Stimulated activated naive CD8-positive, alpha-beta T cell treated with anti-CD3 and anti-CD28 coated beads, Interleukin-15, Interleukin-2, amounts not matched to agents 100 ng/mL and 50 ng/mL, for 24 hours (primary cell): Measurements from ENCODE around the gene DNAH11.

Experiments
- H3K27ac Mint-ChIP-seq: one replicate; pipeline ENCODE4 v1.8.0; 2021; ENCODE audit warnings: mild to moderate bottlenecking, mixed read lengths
- H3K27me3 Mint-ChIP-seq: one replicate; pipeline ENCODE4 v1.8.0; 2021; ENCODE audit warnings: mixed read lengths
- H3K36me3 Mint-ChIP-seq: one replicate; pipeline ENCODE4 v1.8.0; 2021; ENCODE audit warnings: low read depth, mixed read lengths
- H3K4me1 Mint-ChIP-seq: one replicate; pipeline ENCODE4 v1.8.0; 2021; ENCODE audit warnings: low read depth, mixed read lengths
- H3K4me3 Mint-ChIP-seq: one replicate; pipeline ENCODE4 v1.8.0; 2021; ENCODE audit warnings: mild to moderate bottlenecking, mixed read lengths
- H3K9me3 Mint-ChIP-seq: one replicate; pipeline ENCODE4 v1.8.0; 2021; ENCODE audit warnings: mixed read lengths

The DNAH11 gene

DNA sequence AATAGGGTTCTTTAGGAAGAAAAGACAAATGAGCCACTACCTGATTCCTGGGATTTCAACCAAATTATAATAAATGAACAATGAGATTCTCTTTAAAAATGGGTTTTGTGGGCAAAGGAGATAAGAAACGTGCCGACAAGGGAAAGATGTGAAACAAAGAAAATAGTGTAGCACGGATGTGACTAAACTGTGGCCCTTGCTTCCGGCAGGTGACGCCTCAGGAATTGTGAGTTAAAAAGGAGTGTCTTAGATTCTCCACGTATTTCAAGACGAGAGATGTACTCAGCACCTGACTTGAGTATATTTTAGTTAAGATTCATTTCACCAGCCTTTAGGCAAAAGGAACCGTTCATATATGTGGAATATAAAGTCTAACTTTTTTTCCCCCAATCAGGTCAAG lies 75.9 kb downstream of the DNAH11 start:
- no peaks in the 10 kb centered on the region for H3K36me3 Mint-ChIP-seq
- H3K27me3 Mint-ChIP-seq, result peaks cover 12% of the 10 kb centered on the region
- H3K4me3 Mint-ChIP-seq, result no peak overlapping the region
- H3K4me1 Mint-ChIP-seq, result no peaks in the 10 kb centered on the region
- H3K9me3 Mint-ChIP-seq, result no peaks in the 10 kb centered on the region
- no peak overlapping the region for H3K27ac Mint-ChIP-seq

DNA sequence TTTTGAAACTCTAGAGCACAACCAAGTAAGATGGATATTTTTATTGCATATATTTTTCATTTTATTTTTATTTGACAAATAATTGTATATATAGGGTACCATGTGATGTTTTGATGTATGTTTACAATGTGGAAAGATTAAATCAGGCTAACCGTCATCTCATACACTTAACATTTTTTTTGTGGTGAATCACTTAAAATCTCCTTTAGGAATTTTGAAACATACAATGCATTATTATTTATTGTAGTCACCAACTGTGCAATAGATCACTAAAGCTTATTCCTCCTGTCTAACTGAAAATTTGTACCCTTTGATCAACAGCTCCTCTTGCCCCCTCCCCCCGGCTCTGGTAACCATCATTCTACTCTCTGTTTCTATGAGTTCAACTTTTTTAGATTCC lies 77.2 kb downstream of the DNAH11 start:
- peaks cover 12% of the 10 kb centered on the region for H3K27me3 Mint-ChIP-seq
- H3K4me1 Mint-ChIP-seq, result no peaks in the 10 kb centered on the region
- no peak overlapping the region for H3K4me3 Mint-ChIP-seq
- no peaks in the 10 kb centered on the region for H3K36me3 Mint-ChIP-seq
- H3K27ac Mint-ChIP-seq, result no peak overlapping the region
- H3K9me3 Mint-ChIP-seq, result no peaks in the 10 kb centered on the region

DNA sequence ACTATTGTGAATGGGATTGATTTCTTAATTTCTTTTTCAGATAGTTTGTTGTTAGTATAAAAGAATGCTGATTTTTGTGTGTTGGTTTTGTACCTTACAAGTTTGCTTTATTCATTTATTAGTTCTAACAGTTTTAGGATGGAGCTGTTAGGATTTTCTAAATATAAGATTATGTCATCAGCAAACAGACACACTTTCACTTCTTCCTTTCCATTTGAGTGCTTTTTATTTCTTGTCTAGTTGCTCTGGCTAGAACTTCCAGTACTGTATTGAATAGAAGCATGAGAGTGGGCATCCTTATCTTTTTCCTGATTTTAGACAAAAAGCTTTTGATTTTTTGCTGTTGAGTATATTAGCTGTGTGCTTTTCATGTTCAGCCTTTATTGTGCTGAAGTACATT lies 81.5 kb downstream of the DNAH11 start:
- Mint-ChIP-seq H3K4me3 (no peak overlapping the region), H3K27me3 (peaks cover 2% of the 10 kb centered on the region), H3K36me3 (no peaks in the 10 kb centered on the region), H3K9me3 (no peaks in the 10 kb centered on the region), H3K4me1 (no peaks in the 10 kb centered on the region), H3K27ac (no peak overlapping the region)

DNA sequence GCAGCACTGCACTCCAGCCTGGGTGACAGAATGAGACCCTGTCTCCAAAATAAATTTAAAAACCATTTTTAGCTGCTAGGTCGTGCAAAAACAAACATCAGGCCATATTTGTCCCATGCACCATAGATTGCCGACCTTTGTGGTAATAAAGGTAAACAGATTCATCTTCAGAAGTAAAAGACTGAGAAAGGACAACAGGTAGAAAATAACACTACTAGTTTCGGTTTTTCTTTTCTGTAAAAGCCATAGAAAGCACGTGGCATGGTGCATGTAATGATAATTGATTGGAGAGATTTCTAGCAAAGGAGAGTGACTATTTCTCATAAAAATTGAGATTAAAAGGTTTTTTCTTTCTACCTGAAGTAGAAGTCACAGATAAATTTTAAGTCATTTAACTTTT lies 93.9 kb downstream of the DNAH11 start:
- no peak overlapping the region for H3K4me3 Mint-ChIP-seq
- H3K4me1 Mint-ChIP-seq, result no peaks in the 10 kb centered on the region
- H3K9me3 Mint-ChIP-seq, result peaks cover 4% of the 10 kb centered on the region
- peaks cover 9% of the 10 kb centered on the region for H3K27me3 Mint-ChIP-seq
- no peaks in the 10 kb centered on the region for H3K36me3 Mint-ChIP-seq
- H3K27ac Mint-ChIP-seq, result no peak overlapping the region

DNA sequence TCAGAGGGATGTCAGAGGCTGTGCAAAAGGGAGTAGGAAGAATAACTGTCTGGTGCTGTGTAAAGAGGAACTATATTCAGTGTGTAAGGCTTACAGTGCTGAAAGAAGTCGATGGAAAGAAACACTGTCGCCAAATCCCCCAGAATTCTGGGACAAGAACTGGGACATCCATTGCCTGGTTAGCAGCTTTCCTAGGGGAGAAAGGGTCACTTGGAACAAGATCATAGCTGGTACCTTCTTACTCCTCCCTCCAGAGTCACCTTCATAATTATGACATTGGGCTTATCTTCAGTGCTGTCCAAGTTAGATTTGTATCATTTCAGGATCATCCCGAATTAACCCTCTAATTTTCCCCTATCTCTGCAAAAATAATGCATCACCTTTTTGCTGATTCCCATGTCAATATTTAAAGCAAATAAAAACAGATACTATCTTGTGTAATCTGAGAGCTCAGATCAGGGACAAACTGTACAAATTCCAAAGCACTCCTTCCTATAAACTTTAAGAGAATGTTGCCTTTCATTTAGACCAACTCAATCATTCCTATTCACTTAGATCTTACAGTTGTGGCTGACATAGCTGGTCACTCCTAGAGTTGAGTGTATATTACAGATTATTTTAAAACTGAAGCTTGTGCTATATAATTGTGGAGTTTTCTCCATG lies 96.5 kb downstream of the DNAH11 start:
- H3K27ac Mint-ChIP-seq, result no peak overlapping the region
- no peaks in the 10 kb centered on the region for H3K4me1 Mint-ChIP-seq
- no peaks in the 10 kb centered on the region for H3K36me3 Mint-ChIP-seq
- no peaks in the 10 kb centered on the region for H3K9me3 Mint-ChIP-seq
- no peak overlapping the region for H3K4me3 Mint-ChIP-seq
- peaks cover 11% of the 10 kb centered on the region for H3K27me3 Mint-ChIP-seq

DNA sequence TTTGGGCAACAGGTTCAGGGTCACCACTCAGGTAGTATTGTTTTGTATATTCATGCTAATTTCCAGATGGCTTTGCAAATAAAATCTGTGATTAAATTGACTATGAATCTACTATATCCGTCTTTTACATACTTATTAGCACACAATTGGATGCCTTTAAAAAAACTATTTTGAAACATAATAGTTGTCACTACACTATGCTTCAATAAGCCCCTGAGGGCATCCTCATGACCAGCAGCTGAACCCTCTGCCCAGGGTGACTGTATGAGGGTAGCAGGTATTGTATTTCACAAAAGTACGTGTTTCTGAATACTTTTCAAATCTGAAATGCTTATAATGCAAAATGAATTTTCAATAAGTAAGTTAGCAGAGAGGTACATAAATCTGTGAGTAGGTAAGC lies 97.3 kb downstream of the DNAH11 start:
- no peaks in the 10 kb centered on the region for H3K9me3 Mint-ChIP-seq
- H3K36me3 Mint-ChIP-seq, result no peaks in the 10 kb centered on the region
- H3K4me1 Mint-ChIP-seq, result no peaks in the 10 kb centered on the region
- H3K27me3 Mint-ChIP-seq, result peaks cover 11% of the 10 kb centered on the region
- H3K4me3 Mint-ChIP-seq, result no peak overlapping the region
- H3K27ac Mint-ChIP-seq, result no peak overlapping the region

DNA sequence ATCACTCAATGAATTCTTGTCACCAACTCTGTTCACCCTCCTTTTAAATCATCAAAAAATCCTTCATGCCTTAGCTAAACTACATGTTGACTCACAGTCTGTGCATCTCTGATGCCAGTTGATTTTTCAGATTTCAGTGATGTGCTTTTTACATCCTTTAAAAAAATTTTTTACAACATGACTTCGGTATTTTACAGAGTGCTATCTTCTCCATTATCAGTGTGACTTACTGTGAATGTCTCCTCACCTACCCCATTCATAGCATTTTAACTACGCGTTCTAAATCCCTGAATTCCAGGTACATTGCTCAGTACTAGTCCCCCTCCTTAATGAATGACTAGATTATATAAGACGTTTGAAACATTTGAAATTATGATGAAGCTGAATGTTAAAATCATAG lies 98.7 kb downstream of the DNAH11 start:
- Mint-ChIP-seq H3K4me3 (no peak overlapping the region), H3K36me3 (no peaks in the 10 kb centered on the region), H3K4me1 (no peaks in the 10 kb centered on the region), H3K27me3 (peaks cover 11% of the 10 kb centered on the region), H3K27ac (no peak overlapping the region), H3K9me3 (no peaks in the 10 kb centered on the region)

DNA sequence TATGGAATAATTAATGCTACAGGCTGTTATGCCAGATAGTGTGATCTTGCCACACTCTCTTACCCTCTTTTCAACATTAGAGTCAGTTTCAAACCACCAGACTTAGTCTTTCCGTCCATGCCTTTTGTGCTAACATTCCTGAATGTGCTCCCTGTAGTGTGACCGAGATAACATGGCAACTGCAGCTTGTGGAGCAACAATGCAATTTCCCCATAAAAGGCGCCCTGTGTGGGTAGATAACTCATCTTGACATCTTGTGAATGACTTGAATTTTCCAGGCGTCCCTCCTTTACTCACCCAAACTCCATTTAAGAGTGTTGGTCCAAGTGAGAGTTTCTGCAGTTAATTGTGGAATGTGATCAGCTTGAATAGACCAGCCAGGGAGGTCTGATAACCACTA lies 99.6 kb downstream of the DNAH11 start:
- H3K27me3 Mint-ChIP-seq, result peaks cover 11% of the 10 kb centered on the region
- no peaks in the 10 kb centered on the region for H3K4me1 Mint-ChIP-seq
- no peak overlapping the region for H3K27ac Mint-ChIP-seq
- H3K36me3 Mint-ChIP-seq, result no peaks in the 10 kb centered on the region
- no peak overlapping the region for H3K4me3 Mint-ChIP-seq
- H3K9me3 Mint-ChIP-seq, result no peaks in the 10 kb centered on the region

DNA sequence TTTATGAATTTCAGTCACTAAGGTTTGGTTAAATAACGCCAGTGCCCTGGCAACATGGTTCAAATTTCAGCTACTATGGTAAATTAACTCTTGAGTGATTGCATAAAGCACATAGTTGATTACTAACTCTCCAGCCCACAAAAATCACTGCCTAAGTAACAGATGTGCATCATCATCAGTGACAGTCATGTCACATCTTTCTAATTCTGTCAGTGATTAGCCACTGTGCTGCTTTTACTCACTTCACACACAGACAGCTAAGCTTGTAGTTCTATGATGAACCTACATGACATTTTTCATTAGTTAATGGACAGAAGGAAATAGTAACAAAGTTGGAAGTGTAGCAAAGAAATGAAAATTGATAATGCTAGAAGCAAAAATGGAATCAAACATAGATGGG lies 108.9 kb downstream of the DNAH11 start:
- Mint-ChIP-seq H3K27me3 (no peaks in the 10 kb centered on the region), H3K4me1 (no peaks in the 10 kb centered on the region), H3K27ac (no peak overlapping the region), H3K4me3 (no peak overlapping the region), H3K36me3 (no peaks in the 10 kb centered on the region), H3K9me3 (no peaks in the 10 kb centered on the region)

DNA sequence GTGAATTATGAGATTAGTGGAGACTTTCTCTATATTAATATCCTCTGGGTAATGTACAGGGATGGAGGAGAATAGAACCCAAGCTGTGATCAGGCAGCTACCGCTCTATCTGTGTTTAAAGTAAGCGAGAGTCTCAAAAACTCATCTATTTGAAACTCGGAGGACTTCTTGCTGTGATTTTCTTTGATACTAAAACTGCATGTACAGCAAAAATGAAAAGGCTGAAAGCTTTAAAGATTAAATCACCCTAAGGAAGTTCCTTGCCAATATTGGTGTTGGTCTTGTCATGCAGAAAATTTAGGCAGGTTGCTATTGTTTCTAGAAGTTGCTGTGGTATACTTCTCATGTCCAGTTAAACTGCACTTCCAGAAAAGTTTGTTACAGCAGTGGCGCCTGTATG lies 110.8 kb downstream of the DNAH11 start:
- no peaks in the 10 kb centered on the region for H3K9me3 Mint-ChIP-seq
- H3K36me3 Mint-ChIP-seq, result no peaks in the 10 kb centered on the region
- no peaks in the 10 kb centered on the region for H3K4me1 Mint-ChIP-seq

DNA sequence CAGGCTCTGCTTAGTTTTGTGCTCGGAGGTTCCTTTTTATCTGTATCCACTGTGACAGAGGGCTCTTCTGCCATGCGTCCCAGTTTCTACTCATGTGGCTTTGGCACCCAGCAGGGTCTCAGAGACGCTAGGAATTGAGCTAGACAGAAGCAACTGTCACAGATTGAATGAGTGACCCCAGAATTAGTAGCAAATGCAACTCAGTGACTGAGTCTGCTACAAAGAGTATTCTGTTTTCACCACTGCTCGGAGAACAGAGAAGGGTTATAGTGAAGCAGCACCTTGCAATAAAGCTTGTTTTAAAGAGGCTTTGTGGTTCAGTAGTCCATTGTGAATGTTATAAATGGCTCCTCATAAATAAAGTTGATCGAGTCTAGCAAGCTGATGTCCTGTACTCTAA lies 113.2 kb downstream of the DNAH11 start:
- peaks cover 3% of the 10 kb centered on the region for H3K9me3 Mint-ChIP-seq
- no peaks in the 10 kb centered on the region for H3K27me3 Mint-ChIP-seq
- no peaks in the 10 kb centered on the region for H3K4me1 Mint-ChIP-seq
- no peak overlapping the region for H3K4me3 Mint-ChIP-seq
- no peak overlapping the region for H3K27ac Mint-ChIP-seq
- no peaks in the 10 kb centered on the region for H3K36me3 Mint-ChIP-seq

More for the DNA sequence above, 110.8 kb downstream of the DNAH11 start:
- Mint-ChIP-seq H3K27me3 (no peaks in the 10 kb centered on the region), H3K4me3 (no peak overlapping the region), H3K27ac (no peak overlapping the region)

DNA sequence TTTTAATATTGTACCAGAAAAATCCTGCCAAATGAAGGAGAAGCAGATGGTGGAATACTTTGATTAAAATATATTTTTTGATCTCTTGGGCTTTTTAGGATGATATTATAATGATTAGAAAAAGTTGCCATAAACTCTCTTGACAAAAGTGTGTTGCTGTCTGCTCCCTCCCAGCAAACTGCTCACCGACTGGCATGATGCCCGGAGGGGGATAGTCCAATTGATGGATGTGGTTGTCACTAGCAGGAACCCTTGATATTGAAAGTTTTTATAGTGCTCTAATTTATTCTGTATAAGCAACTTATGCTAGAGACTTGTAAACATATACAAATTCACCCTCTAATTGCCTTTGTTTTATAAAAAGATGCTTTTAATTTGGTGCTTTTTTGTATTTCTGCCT lies 114.0 kb downstream of the DNAH11 start:
- Mint-ChIP-seq H3K27ac (no peak overlapping the region), H3K4me1 (no peaks in the 10 kb centered on the region), H3K36me3 (no peaks in the 10 kb centered on the region), H3K4me3 (no peak overlapping the region), H3K27me3 (no peaks in the 10 kb centered on the region), H3K9me3 (peaks cover 3% of the 10 kb centered on the region)

DNA sequence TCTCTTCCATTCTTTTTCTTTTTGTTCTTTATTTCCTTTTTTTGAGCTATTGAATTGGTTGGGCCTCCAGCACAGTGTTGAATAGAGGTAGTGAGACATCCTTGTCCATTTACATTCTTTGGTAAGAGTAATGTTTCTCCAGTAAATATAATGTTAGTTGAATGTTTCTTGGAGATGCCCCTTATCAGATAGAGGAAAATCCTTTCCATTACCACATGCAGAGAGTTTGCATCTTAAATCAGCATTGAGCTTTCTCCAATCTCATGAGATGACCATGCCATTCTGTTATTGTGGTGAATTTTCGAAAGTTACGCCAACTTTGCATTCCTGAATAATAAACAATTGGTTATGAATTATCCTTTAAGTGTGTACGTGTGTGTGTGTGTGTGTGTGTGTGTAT lies 127.7 kb downstream of the DNAH11 start:
- Mint-ChIP-seq H3K27ac (no peak overlapping the region), H3K36me3 (no peaks in the 10 kb centered on the region), H3K4me1 (peaks cover 5% of the 10 kb centered on the region), H3K27me3 (peaks cover 4% of the 10 kb centered on the region), H3K9me3 (no peaks in the 10 kb centered on the region), H3K4me3 (no peak overlapping the region)

DNA sequence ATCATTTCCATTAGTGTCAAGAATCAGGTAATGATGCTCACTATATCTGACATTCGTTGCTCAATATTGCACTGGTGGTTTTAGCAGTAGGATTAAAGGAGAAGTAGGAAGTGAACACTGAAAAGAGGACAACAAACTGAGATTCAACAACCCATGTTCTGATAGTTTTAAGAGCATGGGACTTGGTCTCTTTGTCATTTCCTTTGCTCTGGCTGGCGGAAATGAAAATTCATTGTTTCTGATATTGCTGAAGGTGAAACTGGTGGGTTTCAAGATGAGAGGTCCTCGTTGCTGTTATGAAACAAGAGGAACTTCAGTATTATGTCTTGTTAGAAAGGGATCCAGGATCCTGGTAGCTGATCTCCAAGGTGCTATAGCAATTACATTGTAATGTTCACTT lies 129.0 kb downstream of the DNAH11 start:
- Mint-ChIP-seq H3K9me3 (no peaks in the 10 kb centered on the region), H3K4me1 (peaks cover 5% of the 10 kb centered on the region), H3K36me3 (no peaks in the 10 kb centered on the region), H3K27ac (no peak overlapping the region), H3K27me3 (peaks cover 4% of the 10 kb centered on the region), H3K4me3 (no peak overlapping the region)

DNA sequence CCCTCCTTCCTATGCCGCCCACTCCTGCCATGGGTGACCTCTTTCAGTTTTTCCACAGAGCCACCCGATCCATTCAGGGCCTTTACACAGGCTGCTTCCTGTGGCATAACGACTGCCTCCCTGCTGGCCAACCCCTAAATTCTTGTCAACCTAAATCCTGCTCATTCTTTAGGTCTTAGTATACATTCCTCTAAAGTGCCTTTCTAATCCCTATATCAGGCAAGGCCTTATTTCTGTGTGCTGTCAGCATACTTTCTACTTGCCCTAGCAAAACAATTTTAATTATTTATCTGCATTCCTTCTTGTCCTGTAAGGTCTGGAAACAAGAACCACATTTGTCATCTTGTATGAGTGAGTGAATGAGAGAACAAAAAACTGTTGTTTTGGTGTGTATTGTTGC lies 132.4 kb downstream of the DNAH11 start:
- Mint-ChIP-seq H3K27me3 (peaks cover 5% of the 10 kb centered on the region), H3K36me3 (no peaks in the 10 kb centered on the region), H3K27ac (no peak overlapping the region), H3K9me3 (no peaks in the 10 kb centered on the region), H3K4me3 (no peak overlapping the region), H3K4me1 (peaks cover 5% of the 10 kb centered on the region)

DNA sequence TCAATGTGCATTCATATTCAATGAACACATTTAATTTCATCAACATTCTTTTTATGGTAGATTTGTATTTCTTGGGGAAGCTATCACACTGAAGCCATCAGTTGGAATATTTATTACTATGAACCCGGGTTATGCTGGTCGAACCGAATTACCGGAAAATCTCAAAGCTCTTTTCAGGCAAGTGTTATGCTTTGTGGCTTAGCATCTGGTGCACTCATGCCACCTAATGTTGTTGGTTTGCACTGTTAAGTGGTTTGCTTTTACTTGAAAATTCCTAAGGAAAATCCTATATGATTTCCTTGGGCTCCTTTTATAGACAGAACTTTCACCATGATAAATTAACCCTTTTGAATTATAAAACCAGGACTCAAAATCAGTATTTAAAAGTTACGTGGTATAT lies 147.9 kb downstream of the DNAH11 start:
- Mint-ChIP-seq H3K27me3 (no peaks in the 10 kb centered on the region), H3K36me3 (no peaks in the 10 kb centered on the region), H3K4me3 (no peak overlapping the region), H3K9me3 (no peaks in the 10 kb centered on the region), H3K27ac (no peak overlapping the region), H3K4me1 (no peaks in the 10 kb centered on the region)
